ENCODE measurements around the gene ELMO1.

Gene ELMO1

GRCh38 chr7:37096341-37096740 lies 352.3 kb downstream of the ELMO1 start:
- no peak for DNase-seq (ENCODE audit: low spot score)

- no peak for DNase-seq (ENCODE audit: low spot score)
Observed at GRCh38 chr7:37095122-37095521, 353.5 kb downstream of the ELMO1 start.

- DNase-seq (ENCODE audit: low spot score), result no peak
Observed at GRCh38 chr7:37093257-37093656, 355.4 kb downstream of the ELMO1 start.

- DNase-seq (ENCODE audit: low spot score), result no peak
Observed at GRCh38 chr7:37092548-37092947, 356.1 kb downstream of the ELMO1 start.

GRCh38 chr7:37089972-37090371 lies 358.7 kb downstream of the ELMO1 start:
- no peak for DNase-seq (ENCODE audit: low spot score)

GRCh38 chr7:37085600-37085999 lies 363.1 kb downstream of the ELMO1 start:
- no peak for DNase-seq (ENCODE audit: low spot score)

GRCh38 chr7:37084303-37084702 lies 364.4 kb downstream of the ELMO1 start:
- no peak for DNase-seq (ENCODE audit: low spot score)

- no peak for DNase-seq (ENCODE audit: low spot score)
Observed at GRCh38 chr7:37083311-37084096, 365.2 kb downstream of the ELMO1 start.

GRCh38 chr7:37081436-37081835 lies 367.2 kb downstream of the ELMO1 start:
- DNase-seq (ENCODE audit: low spot score), result no peak

GRCh38 chr7:37079420-37079819 lies 369.2 kb downstream of the ELMO1 start:
- no peak for DNase-seq (ENCODE audit: low spot score)

- DNase-seq (ENCODE audit: low spot score), result no peak
Observed at GRCh38 chr7:37076668-37077067, 372.0 kb downstream of the ELMO1 start.

- DNase-seq (ENCODE audit: low spot score), result no peak
Observed at GRCh38 chr7:37074370-37074769, 374.3 kb downstream of the ELMO1 start.

GRCh38 chr7:37071124-37071523 lies 377.5 kb downstream of the ELMO1 start:
- DNase-seq (ENCODE audit: low spot score), result no peak

GRCh38 chr7:37070471-37070870 lies 378.2 kb downstream of the ELMO1 start:
- DNase-seq (ENCODE audit: low spot score), result no peak

- DNase-seq (ENCODE audit: low spot score), result no peak
Observed at GRCh38 chr7:37070031-37070430, 378.6 kb downstream of the ELMO1 start.

- DNase-seq (ENCODE audit: low spot score), result no peak
Observed at GRCh38 chr7:37069336-37069735, 379.3 kb downstream of the ELMO1 start.

- DNase-seq (ENCODE audit: low spot score), result no peak
Observed at GRCh38 chr7:37068902-37069301, 379.8 kb downstream of the ELMO1 start.

- no peak for DNase-seq (ENCODE audit: low spot score)
Observed at GRCh38 chr7:37068038-37068437, 380.6 kb downstream of the ELMO1 start.

GRCh38 chr7:37065779-37066271 lies 382.8 kb downstream of the ELMO1 start:
- no peak for DNase-seq (ENCODE audit: low spot score)

- DNase-seq (ENCODE audit: low spot score), result no peak
Observed at GRCh38 chr7:37062560-37062859, 386.2 kb downstream of the ELMO1 start.

GRCh38 chr7:37061849-37062559 lies 386.7 kb downstream of the ELMO1 start:
- DNase-seq (ENCODE audit: low spot score), result no peak

- no peak for DNase-seq (ENCODE audit: low spot score)
Observed at GRCh38 chr7:37056234-37056912, 392.3 kb downstream of the ELMO1 start.

GRCh38 chr7:37054624-37055241 lies 393.9 kb downstream of the ELMO1 start:
- no peak for DNase-seq (ENCODE audit: low spot score)

All from iPS-NIHi11 (cell line).